WTC11 (cell line): ENCODE results near the gene RASGRF1.

ENCODE experiments used
- CTCF ChIP-seq: fragments of 200-600 bp; IDR thresholded peaks from 2 replicates; pipeline ENCODE4 v1.8.0; 2022; ENCODE audit warnings: antibody characterized with exemption
- E2F1 ChIP-seq: sonication (generic); formaldehyde crosslinking; IDR thresholded peaks from 2 replicates; pipeline ENCODE4 v1.8.0; 2022; ENCODE audit warnings: mild to moderate bottlenecking, missing genetic modification reagents
- KAT7 ChIP-seq: sonication (generic); formaldehyde crosslinking; IDR thresholded peaks from 2 replicates; pipeline ENCODE4 v1.8.1; 2023; ENCODE audit warnings: missing genetic modification reagents, mild to moderate bottlenecking, borderline replicate concordance
- MAX ChIP-seq: sonication (generic); formaldehyde crosslinking; IDR thresholded peaks from 2 replicates; pipeline ENCODE4 v1.8.0; 2022; ENCODE audit warnings: mild to moderate bottlenecking, missing genetic modification reagents

- TF ChIP-seq E2F1 (CRISPR knock-in tag), result no peak
- TF ChIP-seq CTCF, result no peak
- no peak for TF ChIP-seq KAT7 (CRISPR knock-in tag)
- TF ChIP-seq MAX (CRISPR knock-in tag), result no peak
Measured at GRCh38 chr15:79030470-79030869, 60.1 kb downstream of the RASGRF1 start.
